ENCODE measurements around the gene NODAL.

Gene NODAL

GRCh38 chr10:70461397-70462348, 20.2 kb upstream of the NODAL start:
- H3K4me1 ChIP-seq (ENCODE audit: control insufficient read depth in 1 of 2, insufficient read depth in 2 of 2, low read length in 2 of 2): peaks cover 0 to 43% of the 10 kb centered on the region in 2 donors
- H3K9me3 ChIP-seq (ENCODE audit: control insufficient read depth in 1 of 2, low read length in 2 of 2): no peaks in the 10 kb centered on the region
- H3K27me3 ChIP-seq (ENCODE audit: low read depth, low read length): no peaks in the 10 kb centered on the region
- H3K27ac ChIP-seq (ENCODE audit: low read length): no peak overlapping the region
- H3K36me3 ChIP-seq (ENCODE audit: control insufficient read depth in 1 of 2, insufficient read depth in 2 of 2, low read length in 2 of 2): no peaks in the 10 kb centered on the region
- H3K4me3 ChIP-seq (ENCODE audit: low read depth in 1 of 2, low read length in 2 of 2): no peak overlapping the region

DNA sequence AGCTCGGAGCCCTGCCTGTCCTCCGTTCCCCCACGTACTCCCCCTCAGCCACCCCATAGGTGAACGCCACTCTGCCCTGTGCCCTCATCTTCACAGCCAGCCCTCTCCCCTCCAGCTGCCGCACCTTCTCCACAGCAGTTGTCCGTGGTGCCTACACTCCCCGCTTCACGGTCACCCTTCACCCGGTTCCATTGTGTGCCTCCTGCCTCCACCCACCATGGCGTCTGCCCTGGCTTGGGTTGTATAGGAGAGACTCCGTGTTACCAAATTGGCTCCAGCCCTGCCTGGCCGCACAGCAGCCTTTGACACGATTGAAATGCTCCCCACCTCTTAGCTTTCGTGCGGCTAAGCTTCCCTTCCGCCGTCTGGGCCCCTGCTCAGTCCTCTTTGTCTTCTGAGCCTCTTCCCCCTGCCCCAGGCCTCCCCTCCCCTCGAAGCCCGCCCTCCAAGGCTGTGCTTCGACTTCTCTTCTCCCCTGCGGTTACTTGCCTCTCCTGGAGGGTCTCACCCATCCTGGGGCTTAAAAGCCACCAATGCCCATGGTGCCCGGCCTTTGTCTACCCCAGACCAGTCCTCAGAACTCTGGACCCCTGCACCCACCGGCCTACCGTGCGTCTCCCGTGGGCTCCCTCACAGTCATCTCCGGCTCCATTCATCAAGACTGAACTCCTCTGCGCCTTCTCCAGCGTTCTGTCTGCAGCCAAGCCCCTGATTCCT, 18.5 kb upstream of the NODAL start:
- no peak overlapping the region for H3K27ac ChIP-seq (ENCODE audit: low read length)

GRCh38 chr10:70459061-70459773, 17.7 kb upstream of the NODAL start:
- Histone ChIP-seq H3K9me3 (ENCODE audit: control insufficient read depth in 1 of 2, low read length in 2 of 2) (no peaks in the 10 kb centered on the region), H3K4me1 (ENCODE audit: control insufficient read depth in 1 of 2, insufficient read depth in 2 of 2, low read length in 2 of 2) (peaks cover 0 to 43% of the 10 kb centered on the region in 2 donors), H3K36me3 (ENCODE audit: control insufficient read depth in 1 of 2, insufficient read depth in 2 of 2, low read length in 2 of 2) (no peaks in the 10 kb centered on the region), H3K4me3 (ENCODE audit: low read depth in 1 of 2, low read length in 2 of 2) (peak overlapping the region in 1 of 2 donors; percentile 58), H3K27me3 (ENCODE audit: low read depth, low read length) (no peaks in the 10 kb centered on the region), H3K27ac (ENCODE audit: low read length) (no peak overlapping the region)

More for the DNA sequence above, 18.5 kb upstream of the NODAL start:
- H3K4me1 ChIP-seq (ENCODE audit: control insufficient read depth in 1 of 2, insufficient read depth in 2 of 2, low read length in 2 of 2): peaks cover 0 to 43% of the 10 kb centered on the region in 2 donors
- H3K9me3 ChIP-seq (ENCODE audit: control insufficient read depth in 1 of 2, low read length in 2 of 2): no peaks in the 10 kb centered on the region
- H3K4me3 ChIP-seq (ENCODE audit: low read depth in 1 of 2, low read length in 2 of 2): no peak overlapping the region
- no peaks in the 10 kb centered on the region for H3K36me3 ChIP-seq (ENCODE audit: control insufficient read depth in 1 of 2, insufficient read depth in 2 of 2, low read length in 2 of 2)
- no peaks in the 10 kb centered on the region for H3K27me3 ChIP-seq (ENCODE audit: low read depth, low read length)

- Histone ChIP-seq H3K27ac (ENCODE audit: low read length) (peak overlapping the region; percentile 20), H3K4me1 (ENCODE audit: control insufficient read depth in 1 of 2, insufficient read depth in 2 of 2, low read length in 2 of 2) (peaks cover 0 to 43% of the 10 kb centered on the region in 2 donors), H3K27me3 (ENCODE audit: low read depth, low read length) (no peaks in the 10 kb centered on the region), H3K4me3 (ENCODE audit: low read depth in 1 of 2, low read length in 2 of 2) (peak overlapping the region in 1 of 2 donors; percentile 58), H3K9me3 (ENCODE audit: control insufficient read depth in 1 of 2, low read length in 2 of 2) (no peaks in the 10 kb centered on the region), H3K36me3 (ENCODE audit: control insufficient read depth in 1 of 2, insufficient read depth in 2 of 2, low read length in 2 of 2) (no peaks in the 10 kb centered on the region)
Measured at GRCh38 chr10:70458329-70459060, 17.0 kb upstream of the NODAL start.

DNA sequence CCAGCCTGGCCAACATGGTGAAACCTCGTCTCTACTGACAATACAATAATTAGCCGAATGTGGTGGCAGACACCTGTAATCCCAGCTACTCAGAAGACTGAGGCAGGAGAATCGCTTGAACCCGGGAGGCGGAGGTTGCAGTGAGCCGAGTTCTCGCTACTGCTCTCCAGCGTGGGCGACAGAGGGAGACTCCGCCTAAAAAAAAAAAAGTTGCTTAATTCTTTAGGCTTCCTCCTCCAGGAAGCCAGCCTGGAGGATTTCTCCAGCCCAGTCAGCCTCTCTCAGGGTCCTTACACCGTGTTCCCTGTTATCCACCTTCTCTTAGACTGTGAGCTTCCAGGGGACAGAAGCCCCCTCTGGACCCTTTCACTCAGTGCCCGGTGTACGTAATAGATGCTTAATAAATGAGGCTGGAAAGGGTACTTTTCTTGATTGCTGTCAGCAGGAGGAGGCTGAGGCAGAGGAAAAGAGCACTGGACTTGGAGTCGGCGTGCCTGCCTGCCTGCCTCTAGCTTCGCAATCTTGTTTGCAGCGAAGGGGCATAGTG, 16.4 kb upstream of the NODAL start:
- H3K27ac ChIP-seq (ENCODE audit: low read length): no peak overlapping the region
- H3K4me1 ChIP-seq (ENCODE audit: control insufficient read depth in 1 of 2, insufficient read depth in 2 of 2, low read length in 2 of 2): peaks cover 0 to 43% of the 10 kb centered on the region in 2 donors
- peak overlapping the region in 1 of 2 donors; percentile 58 for H3K4me3 ChIP-seq (ENCODE audit: low read depth in 1 of 2, low read length in 2 of 2)

GRCh38 chr10:70456164-70456563, 14.7 kb upstream of the NODAL start:
- Histone ChIP-seq H3K27ac (ENCODE audit: low read length) (no peak overlapping the region), H3K4me3 (ENCODE audit: low read depth in 1 of 2, low read length in 2 of 2) (no peak overlapping the region), H3K4me1 (ENCODE audit: control insufficient read depth in 1 of 2, insufficient read depth in 2 of 2, low read length in 2 of 2) (peaks cover 0 to 26% of the 10 kb centered on the region in 2 donors), H3K9me3 (ENCODE audit: control insufficient read depth in 1 of 2, low read length in 2 of 2) (no peaks in the 10 kb centered on the region), H3K27me3 (ENCODE audit: low read depth, low read length) (no peaks in the 10 kb centered on the region), H3K36me3 (ENCODE audit: control insufficient read depth in 1 of 2, insufficient read depth in 2 of 2, low read length in 2 of 2) (no peaks in the 10 kb centered on the region)

More for the DNA sequence above, 16.4 kb upstream of the NODAL start:
- Histone ChIP-seq H3K27me3 (ENCODE audit: low read depth, low read length) (no peaks in the 10 kb centered on the region), H3K9me3 (ENCODE audit: control insufficient read depth in 1 of 2, low read length in 2 of 2) (no peaks in the 10 kb centered on the region), H3K36me3 (ENCODE audit: control insufficient read depth in 1 of 2, insufficient read depth in 2 of 2, low read length in 2 of 2) (no peaks in the 10 kb centered on the region)

- Histone ChIP-seq H3K27ac (ENCODE audit: low read length) (no peak overlapping the region), H3K9me3 (ENCODE audit: control insufficient read depth in 1 of 2, low read length in 2 of 2) (no peaks in the 10 kb centered on the region), H3K36me3 (ENCODE audit: control insufficient read depth in 1 of 2, insufficient read depth in 2 of 2, low read length in 2 of 2) (no peaks in the 10 kb centered on the region), H3K27me3 (ENCODE audit: low read depth, low read length) (no peaks in the 10 kb centered on the region), H3K4me3 (ENCODE audit: low read depth in 1 of 2, low read length in 2 of 2) (no peak overlapping the region), H3K4me1 (ENCODE audit: control insufficient read depth in 1 of 2, insufficient read depth in 2 of 2, low read length in 2 of 2) (peaks cover 0 to 26% of the 10 kb centered on the region in 2 donors)
Measured at GRCh38 chr10:70455213-70455630, 13.7 kb upstream of the NODAL start.

- H3K4me1 ChIP-seq (ENCODE audit: control insufficient read depth in 1 of 2, insufficient read depth in 2 of 2, low read length in 2 of 2): peaks cover 0 to 32% of the 10 kb centered on the region in 2 donors
Measured at GRCh38 chr10:70448236-70448635, 6.8 kb upstream of the NODAL start.

GRCh38 chr10:70445718-70446657, 4.5 kb upstream of the NODAL start:
- Histone ChIP-seq H3K4me3 (ENCODE audit: low read depth in 1 of 2, low read length in 2 of 2) (no peak overlapping the region), H3K9me3 (ENCODE audit: control insufficient read depth in 1 of 2, low read length in 2 of 2) (no peaks in the 10 kb centered on the region), H3K4me1 (ENCODE audit: control insufficient read depth in 1 of 2, insufficient read depth in 2 of 2, low read length in 2 of 2) (peaks cover 0 to 42% of the 10 kb centered on the region in 2 donors), H3K27ac (ENCODE audit: low read length) (no peak overlapping the region), H3K36me3 (ENCODE audit: control insufficient read depth in 1 of 2, insufficient read depth in 2 of 2, low read length in 2 of 2) (no peaks in the 10 kb centered on the region), H3K27me3 (ENCODE audit: low read depth, low read length) (peaks cover 20% of the 10 kb centered on the region)

More at GRCh38 chr10:70448236-70448635, 6.8 kb upstream of the NODAL start:
- Histone ChIP-seq H3K36me3 (ENCODE audit: control insufficient read depth in 1 of 2, insufficient read depth in 2 of 2, low read length in 2 of 2) (no peaks in the 10 kb centered on the region), H3K4me3 (ENCODE audit: low read depth in 1 of 2, low read length in 2 of 2) (no peak overlapping the region), H3K27me3 (ENCODE audit: low read depth, low read length) (no peaks in the 10 kb centered on the region), H3K9me3 (ENCODE audit: control insufficient read depth in 1 of 2, low read length in 2 of 2) (no peaks in the 10 kb centered on the region), H3K27ac (ENCODE audit: low read length) (no peak overlapping the region)

Data from muscle layer of duodenum (tissue), 2 donors.